Activated CD4-positive, alpha-beta memory T cell treated with anti-CD3 and anti-CD28 coated beads, Interleukin-2, amount 10 ng/mL, durations not matched to agents 7 days and 5 days (primary cell): ENCODE measurements around the gene FHIP1B. TPM values are rescaled to one million over a fixed set of nuclear protein-coding genes. Genes with fewer than 3 reads are reported as not detected.

Experiments used
- CTCF ChIA-PET: fragments of 350-600 bp; sonication (Branson Sonifier 250); formaldehyde crosslinking; loops from one replicate; lab custom pipeline; 2021; ENCODE audit warnings: antibody characterized with exemption, inconsistent platforms; lab: Charles Lee
- POLR2A ChIA-PET: fragments of 350-600 bp; sonication (Branson Sonifier 250); formaldehyde crosslinking; loops from one replicate; lab custom pipeline; 2021; ENCODE audit warnings: antibody characterized with exemption; lab: Charles Lee
- DNase-seq: peaks from one replicate; pipeline ENCODE4 v3.0.0-alpha.2; 2020
- H3K27ac Mint-ChIP-seq: one replicate; pipeline ENCODE4 v1.8.0; 2021; ENCODE audit warnings: mild to moderate bottlenecking, mixed read lengths
- H3K27me3 Mint-ChIP-seq: one replicate; pipeline ENCODE4 v1.8.0; 2021; ENCODE audit warnings: mixed read lengths
- H3K36me3 Mint-ChIP-seq: one replicate; pipeline ENCODE4 v1.8.0; 2021; ENCODE audit warnings: low read depth, mixed read lengths
- H3K4me1 Mint-ChIP-seq: one replicate; pipeline ENCODE4 v1.8.0; 2021; ENCODE audit warnings: mixed read lengths
- H3K4me3 Mint-ChIP-seq: one replicate; pipeline ENCODE4 v1.8.0; 2021; ENCODE audit warnings: mild to moderate bottlenecking, mixed read lengths
- H3K9me3 Mint-ChIP-seq: one replicate; pipeline ENCODE4 v1.8.0; 2021; ENCODE audit warnings: mixed read lengths
- total RNA-seq, 2 experiments: library from RNA; stranded (reverse); gene quantifications; one replicate each; pipeline ENCODE4 v1.2.3, GENCODE V29; 2021

The FHIP1B gene
- total RNA-seq, 2 experiments from 2014 or later: 19.1 to 19.2 TPM

- H3K27ac Mint-ChIP-seq: no peak overlapping the region
- H3K36me3 Mint-ChIP-seq: no peaks in the 10 kb centered on the region
- H3K4me1 Mint-ChIP-seq: peaks cover 23% of the 10 kb centered on the region
- H3K9me3 Mint-ChIP-seq: no peaks in the 10 kb centered on the region
- no peak overlapping the region for H3K4me3 Mint-ChIP-seq
- ChIA-PET POLR2A (interaction anchor here (0.6 to 1.7 kb wide), 2 partner anchors 83 to 447 kb away, joined by 3 to 5 read pairs; partner anchors contain the start of gene CAVIN3), CTCF (interaction anchor here (1.1 to 3.3 kb wide), 6 partner anchors 14 to 499 kb away, joined by 3 to 23 read pairs (median 4); partner anchors contain the start of gene CAVIN3)
- no peak for DNase-seq
- H3K27me3 Mint-ChIP-seq: no peaks in the 10 kb centered on the region
Measured at GRCh38 chr11:6237266-6237665, 2.8 kb upstream of the FHIP1B start.

- Mint-ChIP-seq H3K27ac (peak overlapping the region; percentile 84), H3K4me1 (peaks cover 46% of the 10 kb centered on the region), H3K4me3 (peak overlapping the region; percentile 99), H3K27me3 (no peaks in the 10 kb centered on the region), H3K36me3 (peaks cover 4% of the 10 kb centered on the region), H3K9me3 (no peaks in the 10 kb centered on the region)
- ChIA-PET POLR2A (interaction anchor here (0.9 to 1.9 kb wide), 5 partner anchors 9 to 88 kb away, joined by 3 to 10 read pairs (median 4); partner anchors contain the start of gene CAVIN3), CTCF (interaction anchor here (1.0 to 3.3 kb wide), 3 partner anchors 18 to 145 kb away, joined by 3 to 17 read pairs (median 4); no protein-coding TSS in a partner anchor)
- DNase-seq: no peak
Measured at GRCh38 chr11:6233984-6234386, 451 bp downstream of the FHIP1B start.

GRCh38 chr11:6232899-6233298 lies 1.5 kb downstream of the FHIP1B start:
- H3K36me3 Mint-ChIP-seq: peaks cover 6% of the 10 kb centered on the region
- no peak for DNase-seq
- peaks cover 46% of the 10 kb centered on the region for H3K4me1 Mint-ChIP-seq
- H3K27ac Mint-ChIP-seq: no peak overlapping the region
- no peaks in the 10 kb centered on the region for H3K27me3 Mint-ChIP-seq
- CTCF ChIA-PET: interaction anchor here (0.6 to 3.3 kb wide), 2 partner anchors 19 to 131 kb away, joined by 3 to 17 read pairs; no protein-coding TSS in a partner anchor
- H3K9me3 Mint-ChIP-seq: no peaks in the 10 kb centered on the region
- H3K4me3 Mint-ChIP-seq: peak overlapping the region; percentile 23
- POLR2A ChIA-PET: no interaction called here

GRCh38 chr11:6229911-6230310 lies 4.5 kb downstream of the FHIP1B start:
- DNase-seq: peak; percentile 50
- POLR2A ChIA-PET: interaction anchor here (1.3 to 1.8 kb wide), 2 partner anchors 13 to 90 kb away, joined by 3 to 6 read pairs; partner anchors contain the start of gene CAVIN3
- peaks cover 12% of the 10 kb centered on the region for H3K36me3 Mint-ChIP-seq
- peaks cover 49% of the 10 kb centered on the region for H3K4me1 Mint-ChIP-seq
- H3K9me3 Mint-ChIP-seq: no peaks in the 10 kb centered on the region
- no peak overlapping the region for H3K27ac Mint-ChIP-seq
- no peak overlapping the region for H3K4me3 Mint-ChIP-seq
- CTCF ChIA-PET: interaction anchor here (1.2 to 1.6 kb wide), 2 partner anchors 21 to 133 kb away, joined by 3 read pairs; no protein-coding TSS in a partner anchor
- H3K27me3 Mint-ChIP-seq: no peaks in the 10 kb centered on the region

GRCh38 chr11:6228520-6228919 lies 5.9 kb downstream of the FHIP1B start:
- peaks cover 15% of the 10 kb centered on the region for H3K36me3 Mint-ChIP-seq
- H3K27me3 Mint-ChIP-seq: no peaks in the 10 kb centered on the region
- CTCF ChIA-PET: interaction anchor here (0.8 to 1.4 kb wide), 2 partner anchors 22 to 150 kb away, joined by 3 to 4 read pairs; no protein-coding TSS in a partner anchor
- no peak overlapping the region for H3K27ac Mint-ChIP-seq
- H3K9me3 Mint-ChIP-seq: no peaks in the 10 kb centered on the region
- POLR2A ChIA-PET: no interaction called here
- peaks cover 38% of the 10 kb centered on the region for H3K4me1 Mint-ChIP-seq
- no peak overlapping the region for H3K4me3 Mint-ChIP-seq
- no peak for DNase-seq

DNA sequence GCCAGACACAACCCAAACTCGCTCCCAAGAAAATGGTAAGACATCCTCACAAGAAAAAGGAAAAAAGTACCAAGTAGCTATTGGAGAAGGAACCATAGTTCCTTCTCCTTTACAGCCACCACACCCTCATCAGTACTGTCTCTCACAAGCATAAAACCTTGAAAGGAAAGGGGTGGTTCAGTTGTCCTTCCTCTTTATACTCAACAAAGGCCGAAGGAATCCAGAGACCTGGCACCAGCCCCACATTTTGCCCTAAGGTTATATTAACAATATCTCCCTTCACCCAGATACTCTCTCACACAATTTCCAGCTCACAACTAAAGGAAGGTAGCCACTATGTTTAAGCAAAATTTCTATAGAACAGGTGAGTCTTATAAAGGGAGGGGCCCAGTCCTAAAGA lies 8.5 kb downstream of the FHIP1B start:
- Mint-ChIP-seq H3K27me3 (no peaks in the 10 kb centered on the region), H3K36me3 (peaks cover 24% of the 10 kb centered on the region), H3K4me3 (no peak overlapping the region), H3K4me1 (peaks cover 25% of the 10 kb centered on the region), H3K27ac (no peak overlapping the region), H3K9me3 (no peaks in the 10 kb centered on the region)
- ChIA-PET CTCF (no interaction called here), POLR2A (interaction anchor here (1.3 kb wide), 1 partner anchor 10 kb away, joined by 3 read pairs; no protein-coding TSS in a partner anchor)
- DNase-seq: no peak

DNA sequence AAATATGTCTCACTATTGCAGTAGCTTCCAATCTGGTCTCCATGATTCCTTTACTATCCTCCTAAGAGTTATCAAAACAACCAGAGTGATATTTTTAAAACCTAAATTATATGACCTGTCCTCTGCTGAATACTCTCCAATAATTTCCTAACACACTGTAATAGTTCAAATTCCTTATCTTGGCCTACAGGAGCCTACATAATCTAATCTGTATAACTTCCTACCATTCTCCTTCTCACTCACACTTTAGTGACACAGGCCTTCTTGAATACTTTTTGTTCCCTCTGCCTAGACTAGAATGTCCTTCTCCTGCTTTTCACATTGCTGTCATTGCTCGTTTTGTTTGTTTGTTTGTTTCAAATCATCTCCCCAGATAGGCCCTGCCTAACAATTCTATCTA lies 9.4 kb downstream of the FHIP1B start:
- H3K36me3 Mint-ChIP-seq: peaks cover 30% of the 10 kb centered on the region
- H3K9me3 Mint-ChIP-seq: no peaks in the 10 kb centered on the region
- H3K4me1 Mint-ChIP-seq: peaks cover 17% of the 10 kb centered on the region
- ChIA-PET POLR2A (interaction anchor here (1.3 kb wide), 2 partner anchors 10 to 19 kb away, joined by 3 read pairs; no protein-coding TSS in a partner anchor), CTCF (no interaction called here)
- no peak for DNase-seq
- H3K27ac Mint-ChIP-seq: no peak overlapping the region
- H3K27me3 Mint-ChIP-seq: no peaks in the 10 kb centered on the region
- H3K4me3 Mint-ChIP-seq: no peak overlapping the region

DNA sequence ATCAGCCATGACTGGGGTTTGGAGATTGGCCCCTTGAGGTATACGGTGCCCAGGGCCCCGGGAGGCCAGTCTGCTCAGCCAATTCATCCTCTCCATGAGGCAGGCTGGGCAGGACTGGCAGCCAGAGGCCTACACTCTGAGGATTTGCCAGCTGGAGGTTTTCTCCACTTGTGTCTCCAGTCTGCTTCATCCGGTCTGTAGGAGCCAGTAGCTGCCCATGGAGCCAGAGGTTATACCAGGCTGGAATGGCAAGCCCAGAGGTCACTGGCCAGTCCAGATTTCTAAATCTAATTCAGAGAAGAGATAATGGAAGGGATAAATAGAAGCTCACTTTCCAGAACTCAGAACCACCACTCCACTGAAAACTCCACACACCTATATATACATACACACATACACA lies 10.0 kb downstream of the FHIP1B start:
- DNase-seq: no peak
- no peaks in the 10 kb centered on the region for H3K9me3 Mint-ChIP-seq
- ChIA-PET CTCF (no interaction called here), POLR2A (interaction anchor here (1.3 kb wide), 1 partner anchor 18 kb away, joined by 3 read pairs; no protein-coding TSS in a partner anchor)
- H3K27me3 Mint-ChIP-seq: no peaks in the 10 kb centered on the region
- H3K4me3 Mint-ChIP-seq: no peak overlapping the region
- peaks cover 16% of the 10 kb centered on the region for H3K4me1 Mint-ChIP-seq
- H3K27ac Mint-ChIP-seq: no peak overlapping the region
- H3K36me3 Mint-ChIP-seq: peaks cover 31% of the 10 kb centered on the region

- no peak overlapping the region for H3K4me3 Mint-ChIP-seq
- no peak overlapping the region for H3K27ac Mint-ChIP-seq
- ChIA-PET POLR2A (interaction anchor here (1.3 kb wide), 1 partner anchor 17 kb away, joined by 3 read pairs; no protein-coding TSS in a partner anchor), CTCF (no interaction called here)
- no peaks in the 10 kb centered on the region for H3K27me3 Mint-ChIP-seq
- DNase-seq: no peak
- peaks cover 17% of the 10 kb centered on the region for H3K4me1 Mint-ChIP-seq
- H3K9me3 Mint-ChIP-seq: no peaks in the 10 kb centered on the region
- H3K36me3 Mint-ChIP-seq: peaks cover 29% of the 10 kb centered on the region
Measured at GRCh38 chr11:6223854-6224253, 10.6 kb downstream of the FHIP1B start.

GRCh38 chr11:6219359-6219758 lies 15.1 kb downstream of the FHIP1B start:
- ChIA-PET POLR2A (interaction anchor here (1.1 kb wide), 1 partner anchor 184 kb away, joined by 3 read pairs; no protein-coding TSS in a partner anchor), CTCF (no interaction called here)
- Mint-ChIP-seq H3K9me3 (no peaks in the 10 kb centered on the region), H3K27me3 (no peaks in the 10 kb centered on the region), H3K27ac (no peak overlapping the region), H3K36me3 (peaks cover 37% of the 10 kb centered on the region), H3K4me1 (peaks cover 9% of the 10 kb centered on the region), H3K4me3 (no peak overlapping the region)
- no peak for DNase-seq

- H3K36me3 Mint-ChIP-seq: peaks cover 37% of the 10 kb centered on the region
- H3K9me3 Mint-ChIP-seq: no peaks in the 10 kb centered on the region
- CTCF ChIA-PET: no interaction called here
- DNase-seq: no peak
- H3K27me3 Mint-ChIP-seq: no peaks in the 10 kb centered on the region
- H3K4me3 Mint-ChIP-seq: no peak overlapping the region
- POLR2A ChIA-PET: interaction anchor here (1.1 kb wide), 1 partner anchor 12 kb away, joined by 3 read pairs; no protein-coding TSS in a partner anchor
- H3K4me1 Mint-ChIP-seq: peaks cover 9% of the 10 kb centered on the region
- H3K27ac Mint-ChIP-seq: no peak overlapping the region
Measured at GRCh38 chr11:6217722-6218121, 16.7 kb downstream of the FHIP1B start.

- H3K9me3 Mint-ChIP-seq: no peaks in the 10 kb centered on the region
- no peaks in the 10 kb centered on the region for H3K27me3 Mint-ChIP-seq
- H3K4me3 Mint-ChIP-seq: no peak overlapping the region
- peaks cover 29% of the 10 kb centered on the region for H3K36me3 Mint-ChIP-seq
- CTCF ChIA-PET: interaction anchor here (0.7 to 1.8 kb wide), 3 partner anchors 34 to 146 kb away, joined by 3 to 4 read pairs (median 3); no protein-coding TSS in a partner anchor
- no peak for DNase-seq
- no peak overlapping the region for H3K27ac Mint-ChIP-seq
- H3K4me1 Mint-ChIP-seq: peaks cover 9% of the 10 kb centered on the region
- POLR2A ChIA-PET: interaction anchor here (0.9 to 2.3 kb wide), 2 partner anchors 18 to 41 kb away, joined by 3 to 7 read pairs; partner anchors contain the start of gene FHIP1B
Measured at GRCh38 chr11:6216501-6216900, 17.9 kb downstream of the FHIP1B start.

- ChIA-PET CTCF (no interaction called here), POLR2A (no interaction called here)
- no peak for DNase-seq
- no peaks in the 10 kb centered on the region for H3K9me3 Mint-ChIP-seq
- no peak overlapping the region for H3K4me3 Mint-ChIP-seq
- H3K27me3 Mint-ChIP-seq: no peaks in the 10 kb centered on the region
- H3K27ac Mint-ChIP-seq: no peak overlapping the region
- peaks cover 5% of the 10 kb centered on the region for H3K4me1 Mint-ChIP-seq
- H3K36me3 Mint-ChIP-seq: peaks cover 19% of the 10 kb centered on the region
Measured at GRCh38 chr11:6214530-6214929, 19.9 kb downstream of the FHIP1B start.
